OCI-LY7 (cell line): ENCODE measurements around the gene TBX2.

Experiments used
- CTCF ChIP-seq: fragments of 200-600 bp; sonication (generic); conservative IDR thresholded peaks from 2 replicates; pipeline ENCODE4 v1.5.1; 2014; ENCODE audit warnings: mild to moderate bottlenecking, antibody characterized with exemption, low read length, moderate library complexity, mixed read lengths
- EZH2phosphoT487 ChIP-seq: fragments of 200-600 bp; sonication (generic); IDR thresholded peaks from 2 replicates; pipeline ENCODE4 v1.6.1; 2018; ENCODE audit warnings: low read depth, borderline replicate concordance, mild to moderate bottlenecking, mixed run types, antibody characterized with exemption, low read length, moderate library complexity, mixed read lengths

- TF ChIP-seq CTCF (no peak), EZH2phosphoT487 (no peak)
Measured at GRCh38 chr17:61404663-61404912, 4.9 kb downstream of the TBX2 start.
